ENCODE measurements around the gene ASB8. TPM values are rescaled to one million over a fixed set of nuclear protein-coding genes. Genes with fewer than 3 reads are reported as not detected.

Gene ASB8
- total and polyA plus RNA-seq, 10 donors: 15.7 to 48.8 (median 38.7) TPM

DNA sequence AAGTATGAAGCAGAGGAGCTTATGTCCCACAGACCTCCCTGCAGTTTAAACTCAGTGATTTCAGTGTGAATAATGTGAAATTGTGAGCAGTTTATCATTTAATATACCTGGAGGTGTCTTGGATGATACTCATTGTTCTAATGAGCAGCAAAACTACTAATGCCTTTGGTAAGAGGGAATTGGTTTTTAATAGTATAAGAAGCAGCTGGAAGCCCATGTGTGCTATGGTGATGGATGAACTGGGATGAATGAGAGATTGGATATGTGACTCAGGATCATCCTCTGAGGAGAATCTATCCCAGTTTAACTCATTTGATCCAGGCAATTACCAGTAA, 19.1 kb upstream of the ASB8 start:
- Histone ChIP-seq H3K36me3 (no peaks in the 10 kb centered on the region), H3K27ac (no peak overlapping the region), H3K9me3 (no peaks in the 10 kb centered on the region), H3K4me3 (no peak overlapping the region), H3K4me1 (peaks cover 0 to 10% (median 0%) of the 10 kb centered on the region in 6 donors), H3K27me3 (replicated peaks in 1 of 7) (peaks cover 0 to 22% (median 0%) of the 10 kb centered on the region in 7 donors)
- TF ChIP-seq POLR2AphosphoS5 (IDR thresholded peaks at IDR 0.05) (no peak), POLR2A (IDR thresholded peaks at IDR 0.05) (no peak)
- TF ChIP-seq, protein P1, sequence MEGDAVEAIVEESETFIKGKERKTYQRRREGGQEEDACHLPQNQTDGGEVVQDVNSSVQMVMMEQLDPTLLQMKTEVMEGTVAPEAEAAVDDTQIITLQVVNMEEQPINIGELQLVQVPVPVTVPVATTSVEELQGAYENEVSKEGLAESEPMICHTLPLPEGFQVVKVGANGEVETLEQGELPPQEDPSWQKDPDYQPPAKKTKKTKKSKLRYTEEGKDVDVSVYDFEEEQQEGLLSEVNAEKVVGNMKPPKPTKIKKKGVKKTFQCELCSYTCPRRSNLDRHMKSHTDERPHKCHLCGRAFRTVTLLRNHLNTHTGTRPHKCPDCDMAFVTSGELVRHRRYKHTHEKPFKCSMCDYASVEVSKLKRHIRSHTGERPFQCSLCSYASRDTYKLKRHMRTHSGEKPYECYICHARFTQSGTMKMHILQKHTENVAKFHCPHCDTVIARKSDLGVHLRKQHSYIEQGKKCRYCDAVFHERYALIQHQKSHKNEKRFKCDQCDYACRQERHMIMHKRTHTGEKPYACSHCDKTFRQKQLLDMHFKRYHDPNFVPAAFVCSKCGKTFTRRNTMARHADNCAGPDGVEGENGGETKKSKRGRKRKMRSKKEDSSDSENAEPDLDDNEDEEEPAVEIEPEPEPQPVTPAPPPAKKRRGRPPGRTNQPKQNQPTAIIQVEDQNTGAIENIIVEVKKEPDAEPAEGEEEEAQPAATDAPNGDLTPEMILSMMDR (IDR thresholded peaks at IDR 0.05 in 8 of 11, conservative IDR thresholded peaks at IDR 0.05 in 3 of 11): no peak
- no peak for DNase-seq
- intact Hi-C loops (cut with DNase I; ENCODE audit: low total_unique reads): no loop called here

- TF ChIP-seq, protein P1 (IDR thresholded peaks at IDR 0.05 in 8 of 11, conservative IDR thresholded peaks at IDR 0.05 in 3 of 11): no peak
- TF ChIP-seq POLR2A (IDR thresholded peaks at IDR 0.05) (no peak), POLR2AphosphoS5 (IDR thresholded peaks at IDR 0.05) (no peak)
- Histone ChIP-seq H3K9me3 (no peaks in the 10 kb centered on the region), H3K36me3 (no peaks in the 10 kb centered on the region), H3K4me1 (peaks cover 0 to 10% (median 0%) of the 10 kb centered on the region in 6 donors), H3K27me3 (replicated peaks in 1 of 7) (peaks cover 0 to 16% (median 0%) of the 10 kb centered on the region in 7 donors), H3K4me3 (no peak overlapping the region), H3K27ac (no peak overlapping the region)
- DNase-seq: no peak
- intact Hi-C loops (cut with DNase I; ENCODE audit: low total_unique reads): no loop called here
- WGBS, 5 donors: 51 to 65% (median 58%) methylated on average over 3 of the region's 3 CpGs
Observed at GRCh38 chr12:48175613-48176416, 18.5 kb upstream of the ASB8 start.

DNA sequence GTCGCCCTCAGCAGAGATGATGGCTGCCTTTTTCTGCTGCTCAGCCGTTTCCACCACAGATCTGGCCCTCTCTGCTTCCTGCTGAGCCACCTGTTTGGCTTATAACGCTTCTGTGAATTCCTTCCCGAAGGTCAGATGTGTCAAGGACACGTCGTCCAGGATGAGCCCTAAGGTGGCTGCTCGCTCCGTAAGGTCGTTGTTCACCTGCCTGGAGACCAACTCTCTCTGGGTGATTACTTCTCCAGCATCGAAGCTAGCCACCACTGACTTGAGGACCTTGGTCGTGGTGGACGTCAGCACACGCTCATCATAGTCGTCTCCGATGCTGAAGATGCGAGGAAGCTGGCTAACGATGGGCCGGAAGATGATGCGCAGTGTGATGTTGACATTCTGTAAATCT, 11.7 kb upstream of the ASB8 start:
- no peak for DNase-seq
- Histone ChIP-seq H3K9me3 (no peaks in the 10 kb centered on the region), H3K27me3 (replicated peaks in 1 of 7) (peaks cover 0 to 13% (median 0%) of the 10 kb centered on the region in 7 donors), H3K36me3 (no peaks in the 10 kb centered on the region), H3K4me1 (peaks cover 0 to 8% (median 2%) of the 10 kb centered on the region in 6 donors), H3K4me3 (no peak overlapping the region), H3K27ac (no peak overlapping the region)
- intact Hi-C loops (cut with DNase I; ENCODE audit: low total_unique reads): loop anchor here (10.0 kb wide), 2 partner anchors 84 to 454 kb away; no protein-coding TSS in a partner anchor
- WGBS, 5 donors: 84 to 91% (median 90%) methylated on average over 19 of the region's 19 CpGs
- TF ChIP-seq POLR2AphosphoS5 (IDR thresholded peaks at IDR 0.05) (no peak), POLR2A (IDR thresholded peaks at IDR 0.05) (no peak)
- TF ChIP-seq, protein P1 (IDR thresholded peaks at IDR 0.05 in 8 of 11, conservative IDR thresholded peaks at IDR 0.05 in 3 of 11): no peak

Measured in spleen (tissue), 11 donors.